H1 (cell line): ENCODE data around the gene STK40. TPM values are rescaled to one million over a fixed set of nuclear protein-coding genes. Genes with fewer than 3 reads are reported as not detected.

ENCODE experiments used
- ASH2L ChIP-seq: fragments of 200-600, 300-600 bp; sonication (generic); IDR thresholded peaks from one replicate; pipeline ENCODE4 v1.7.1; 2017; ENCODE audit warnings: low read length
- CEBPB ChIP-seq: IDR thresholded peaks from 2 replicates; pipeline ENCODE4 v1.6.1; 2012; ENCODE audit warnings: low read depth, low read length
- EP300 ChIP-seq, 2 experiments: IDR thresholded peaks; 1 replicate in 1 of 2; 2 replicates in 1 of 2; pipeline ENCODE4 v1.6.1; 2011 to 2012; ENCODE audit warnings: low read depth in 2 of 2, low read length in 2 of 2, mild to moderate bottlenecking in 2 of 2, borderline replicate concordance in 1 of 2, inconsistent platforms in 1 of 2, moderate library complexity in 1 of 2
- GABPA ChIP-seq: IDR thresholded peaks from 2 replicates; pipeline ENCODE4 v1.6.1; 2011; ENCODE audit warnings: mild to moderate bottlenecking, low read length, moderate library complexity, borderline replicate concordance; ENCODE audit not compliant: insufficient read depth
- HDAC6 ChIP-seq: IDR thresholded peaks from one replicate; pipeline ENCODE4 v1.7.1; 2012; ENCODE audit warnings: low read depth, mild to moderate bottlenecking, inconsistent platforms, low read length, moderate library complexity
- JUN ChIP-seq: IDR thresholded peaks from 2 replicates; pipeline ENCODE4 v1.6.1; 2011; ENCODE audit warnings: low read depth, mild to moderate bottlenecking, improper control_type of control experiment, low read length
- JUND ChIP-seq: IDR thresholded peaks from 2 replicates; pipeline ENCODE4 v1.6.1; 2011; ENCODE audit warnings: mild to moderate bottlenecking, improper control_type of control experiment, low read length
- KDM4A ChIP-seq: IDR thresholded peaks from one replicate; pipeline ENCODE4 v1.7.1; 2012; ENCODE audit warnings: low read depth, mild to moderate bottlenecking, moderate library complexity, low read length, inconsistent platforms; ENCODE audit not compliant: severe bottlenecking
- MAFK ChIP-seq: IDR thresholded peaks from 2 replicates; pipeline ENCODE4 v1.6.1; 2012; ENCODE audit warnings: low read depth, mild to moderate bottlenecking, improper control_type of control experiment, low read length
- PHF8 ChIP-seq: fragments of 200-600 bp; sonication (generic); conservative IDR thresholded peaks from 2 replicates; pipeline ENCODE4 v1.7.1; 2012; ENCODE audit warnings: low read depth, mild to moderate bottlenecking, inconsistent platforms, low read length, moderate library complexity
- RBBP5 ChIP-seq: IDR thresholded peaks from 2 replicates; pipeline ENCODE4 v1.7.1; 2012; ENCODE audit warnings: low read depth, mild to moderate bottlenecking, inconsistent platforms, low read length, moderate library complexity, borderline replicate concordance
- RFX5 ChIP-seq: IDR thresholded peaks from 2 replicates; pipeline ENCODE4 v1.6.1; 2011; ENCODE audit warnings: low read depth, low read length, improper control_type of control experiment, borderline replicate concordance
- SIN3A ChIP-seq, 2 experiments: IDR thresholded peaks in 1 of 2; conservative IDR thresholded peaks in 1 of 2; 2 replicates each; pipeline ENCODE4 v1.6.1; 2011 to 2012; ENCODE audit warnings: low read length in 2 of 2, improper control_type of control experiment in 1 of 2, low read depth in 1 of 2, mild to moderate bottlenecking in 1 of 2
- SIRT6 ChIP-seq: IDR thresholded peaks from one replicate; pipeline ENCODE4 v1.7.1; 2012; ENCODE audit warnings: low read length, inconsistent platforms
- SP1 ChIP-seq: IDR thresholded peaks from 2 replicates; pipeline ENCODE4 v1.6.1; 2011; ENCODE audit warnings: low read depth, low read length
- SP4 ChIP-seq: IDR thresholded peaks from 2 replicates; pipeline ENCODE4 v1.6.1; 2012; ENCODE audit warnings: low read length, inconsistent platforms
- SRF ChIP-seq: IDR thresholded peaks from 2 replicates; pipeline ENCODE4 v1.6.1; 2011; ENCODE audit warnings: mild to moderate bottlenecking, low read depth, low read length, moderate library complexity
- TBP ChIP-seq: IDR thresholded peaks from 2 replicates; pipeline ENCODE4 v1.6.1; 2011; ENCODE audit warnings: low read depth, low read length, improper control_type of control experiment
- YY1 ChIP-seq: IDR thresholded peaks from 2 replicates; pipeline ENCODE4 v1.6.1; 2011; ENCODE audit warnings: low read depth, mild to moderate bottlenecking, low read length
- polyA plus RNA-seq, 7 experiments: library from polyadenylated mRNA; depleted of rRNA in 3 of 7; stranded (reverse) in 5 of 7; unstranded in 2 of 7; fragments of >200 nt in 5 of 7; fragments of 200-250 nt in 2 of 7; gene quantifications; 1 replicate in 5 of 7; 2 replicates in 1 of 7; 4 replicates in 1 of 7; pipeline versions ENCODE4 v1.2.1 to v1.2.3, GENCODE V29; 2011 to 2013; ENCODE audit warnings: missing spikeins in 2 of 7, mixed read lengths in 2 of 7
- total RNA-seq: library from RNA; stranded (reverse); fragmentation: NEBNext Ultra II Directional; extraction: Animal tissue kit (Norgen Biotek cat#: 25700); gene quantifications from 2 replicates; pipeline ENCODE4 v1.2.1, GENCODE V29; 2021
- TF ChIP-seq, protein P1 (sequence below): IDR thresholded peaks from 2 replicates; pipeline ENCODE4 v1.6.1; 2012; ENCODE audit warnings: inconsistent platforms
- TF ChIP-seq, protein P2 (sequence below): IDR thresholded peaks from 2 replicates; pipeline ENCODE4 v1.6.1; 2011; ENCODE audit warnings: low read length, improper control_type of control experiment
- TF ChIP-seq, protein P3 (sequence below): IDR thresholded peaks from 2 replicates; pipeline ENCODE4 v1.6.1; 2011; ENCODE audit warnings: low read depth, mild to moderate bottlenecking, low read length; ENCODE audit not compliant: insufficient read depth

The STK40 gene
- total and polyA plus RNA-seq, 2 of the 8 experiments (the other 6 are each of a cell fraction or from before 2014, with no cell fraction given): 13.6 to 28.6 TPM

DNA sequence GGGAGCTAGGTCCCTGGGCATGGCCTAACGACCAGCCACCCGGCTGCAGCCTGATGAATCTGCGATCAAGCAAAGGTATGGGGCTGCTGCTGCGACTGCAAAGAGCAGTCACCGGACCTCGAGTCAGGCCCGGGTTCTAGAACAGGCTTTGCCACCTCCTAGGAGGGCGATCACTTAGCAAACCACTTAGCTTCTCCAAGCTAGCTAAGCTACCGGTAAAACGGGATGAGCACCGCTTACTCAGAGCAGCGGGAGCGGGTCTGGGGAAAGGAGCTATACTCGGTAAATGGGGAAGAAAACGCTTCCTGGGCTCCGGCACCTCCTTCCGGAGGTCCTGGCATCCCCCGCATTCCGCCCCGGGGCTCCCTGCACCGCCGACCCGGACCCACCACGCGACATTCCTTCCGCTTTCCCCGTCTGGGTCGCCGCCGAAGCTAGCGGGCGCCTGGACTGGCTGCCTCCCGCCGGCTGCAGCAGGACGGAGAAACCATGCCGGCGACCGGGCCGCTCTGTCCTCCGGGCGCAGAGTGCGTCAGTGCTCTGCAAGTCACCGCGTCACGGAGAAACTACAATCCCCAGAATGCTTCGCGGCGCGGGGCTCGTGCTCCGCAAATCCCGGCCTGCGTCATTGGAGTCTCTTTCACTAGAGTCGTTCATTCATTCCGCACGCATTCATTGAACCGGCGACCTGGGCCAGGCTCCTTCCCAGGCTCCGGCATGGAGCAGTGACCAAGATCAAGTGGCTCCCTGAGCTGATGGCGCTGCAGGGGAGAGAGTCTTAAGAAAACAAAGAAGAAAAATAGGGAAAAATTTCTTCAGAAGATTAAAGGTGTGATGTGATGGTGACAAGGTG lies 11.9 kb upstream of the STK40 start, which contains the start of gene LSM10 (continued):
- TF ChIP-seq JUN: no peak
- TF ChIP-seq, protein P1, sequence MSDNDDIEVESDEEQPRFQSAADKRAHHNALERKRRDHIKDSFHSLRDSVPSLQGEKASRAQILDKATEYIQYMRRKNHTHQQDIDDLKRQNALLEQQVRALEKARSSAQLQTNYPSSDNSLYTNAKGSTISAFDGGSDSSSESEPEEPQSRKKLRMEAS: peak; percentile 70
- TF ChIP-seq PHF8: peak; percentile 84
- peak; percentile 80 for TF ChIP-seq TBP
- TF ChIP-seq ASH2L: peak; percentile 83
- no peak for TF ChIP-seq RFX5
- no peak for TF ChIP-seq CEBPB
- TF ChIP-seq SP4: 0 out of 2 replicates have a peak, but pooled peaks have one; percentile 20
- no peak for TF ChIP-seq GABPA
- peak; percentile 75; the same call in 1 of the 2 replicates for TF ChIP-seq RBBP5
- TF ChIP-seq SIRT6: no peak
- 0 out of 2 replicates have a peak, but pooled peaks have one; percentile 28 for TF ChIP-seq SP1
- no peak for TF ChIP-seq SRF
- TF ChIP-seq EP300 (IDR thresholded peaks at IDR 0.05; ENCODE audit: borderline replicate concordance in 1 of 2, low read depth in 2 of 2, low read length in 2 of 2): no peak
- TF ChIP-seq SIN3A (conservative IDR thresholded peaks at IDR 0.05 in 1 of 2, IDR thresholded peaks at IDR 0.05 in 1 of 2; ENCODE audit: low read depth in 1 of 2, low read length in 2 of 2): peak; percentile 53 to 86; a peak in 2 of 4 replicates
- peak; percentile 19; the same call in 1 of the 2 replicates for TF ChIP-seq YY1
- TF ChIP-seq, protein P2, sequence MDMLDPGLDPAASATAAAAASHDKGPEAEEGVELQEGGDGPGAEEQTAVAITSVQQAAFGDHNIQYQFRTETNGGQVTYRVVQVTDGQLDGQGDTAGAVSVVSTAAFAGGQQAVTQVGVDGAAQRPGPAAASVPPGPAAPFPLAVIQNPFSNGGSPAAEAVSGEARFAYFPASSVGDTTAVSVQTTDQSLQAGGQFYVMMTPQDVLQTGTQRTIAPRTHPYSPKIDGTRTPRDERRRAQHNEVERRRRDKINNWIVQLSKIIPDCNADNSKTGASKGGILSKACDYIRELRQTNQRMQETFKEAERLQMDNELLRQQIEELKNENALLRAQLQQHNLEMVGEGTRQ: no peak
- TF ChIP-seq KDM4A: peak; percentile 90
- TF ChIP-seq HDAC6: no peak
- TF ChIP-seq, protein P3, sequence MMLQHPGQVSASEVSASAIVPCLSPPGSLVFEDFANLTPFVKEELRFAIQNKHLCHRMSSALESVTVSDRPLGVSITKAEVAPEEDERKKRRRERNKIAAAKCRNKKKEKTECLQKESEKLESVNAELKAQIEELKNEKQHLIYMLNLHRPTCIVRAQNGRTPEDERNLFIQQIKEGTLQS: no peak
- no peak for TF ChIP-seq JUND
- TF ChIP-seq MAFK: no peak
